ENCODE data around the gene EXOC4.
"Not testable (repeated sequence)": the region's sequence is repeated elsewhere in the genome, so short reads cannot be mapped to it uniquely, and the experiment has no call there.

EXOC4 gene

DNA sequence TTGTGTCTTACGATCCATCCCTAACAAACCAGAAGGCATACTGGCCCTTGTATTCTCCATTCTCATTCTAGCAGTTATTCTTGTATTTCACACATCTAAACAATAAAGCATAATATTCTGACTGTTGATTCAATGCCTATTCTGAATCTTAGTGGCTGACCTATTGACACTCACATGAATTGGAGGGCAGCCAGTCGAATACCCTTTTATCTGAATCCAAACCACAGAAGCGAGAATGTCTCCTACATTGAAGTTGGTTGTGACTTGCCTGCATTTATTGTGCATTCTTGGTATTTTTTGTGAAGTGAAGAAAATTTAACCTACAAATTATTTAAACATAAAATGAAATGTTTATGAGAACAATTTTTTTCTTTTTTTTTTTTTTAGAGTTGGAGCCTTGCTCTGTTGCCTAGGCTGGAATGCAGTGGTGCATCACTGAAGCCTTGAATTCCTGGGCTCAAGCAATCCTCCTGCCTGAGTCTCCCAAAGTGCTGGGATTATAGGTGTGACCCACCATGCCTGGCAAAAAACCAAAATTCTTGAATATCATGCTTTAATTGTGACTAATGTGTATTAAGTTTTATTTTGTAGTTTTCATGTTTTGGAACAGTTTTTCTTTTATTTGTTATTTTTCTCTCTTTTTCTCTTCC, 22.7 kb downstream of the EXOC4 start:
- no peak for DNase-seq (ENCODE audit: low read depth)
- Histone ChIP-seq H3K9ac (ENCODE audit: low read length) (no peak overlapping the region), H3K4me1 (ENCODE audit: control insufficient read depth, insufficient read depth, low read length) (no peaks in the 10 kb centered on the region), H3K27me3 (replicated peaks; ENCODE audit: control insufficient read depth, insufficient read depth, low read length) (no peaks in the 10 kb centered on the region), H3K9me3 (ENCODE audit: control insufficient read depth, low read length) (no peaks in the 10 kb centered on the region), H3K36me3 (ENCODE audit: control insufficient read depth, insufficient read depth, low read length, severe bottlenecking) (peaks cover 29% of the 10 kb centered on the region), H3K4me3 (ENCODE audit: low read length) (no peak overlapping the region)

DNA sequence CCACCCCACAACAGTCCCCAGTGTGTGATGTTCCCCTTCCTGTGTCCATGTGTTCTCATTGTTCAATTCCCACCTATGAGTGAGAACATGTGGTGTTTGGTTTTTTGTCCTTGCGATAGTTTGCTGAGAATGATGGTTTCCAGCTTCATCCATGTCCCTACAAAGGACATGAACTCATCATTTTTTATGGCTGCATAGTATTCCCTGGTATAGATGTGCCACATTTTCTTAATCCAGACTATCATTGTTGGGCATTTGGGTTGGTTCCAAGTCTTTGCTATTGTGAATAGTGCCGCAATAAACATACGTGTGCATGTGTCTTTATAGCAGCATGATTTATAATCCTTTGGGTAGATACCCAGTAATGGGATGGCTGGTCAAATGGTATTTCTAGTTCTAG, 26.1 kb downstream of the EXOC4 start:
- H3K36me3 ChIP-seq (ENCODE audit: control insufficient read depth, insufficient read depth, low read length, severe bottlenecking) = peaks cover 29% of the 10 kb centered on the region
- not testable (repeated sequence) for H3K9me3 ChIP-seq (ENCODE audit: control insufficient read depth, low read length); H3K27me3 ChIP-seq (replicated peaks; ENCODE audit: control insufficient read depth, insufficient read depth, low read length); H3K9ac ChIP-seq (ENCODE audit: low read length); H3K4me3 ChIP-seq (ENCODE audit: low read length); DNase-seq (ENCODE audit: low read depth)
- H3K4me1 ChIP-seq (ENCODE audit: control insufficient read depth, insufficient read depth, low read length) = peaks cover 11% of the 10 kb centered on the region

GRCh38 chr7:133282094-133282493, 29.2 kb downstream of the EXOC4 start:
- H3K27me3 ChIP-seq (replicated peaks; ENCODE audit: control insufficient read depth, insufficient read depth, low read length) = no peaks in the 10 kb centered on the region
- peaks cover 11% of the 10 kb centered on the region for H3K4me1 ChIP-seq (ENCODE audit: control insufficient read depth, insufficient read depth, low read length)
- no peak overlapping the region for H3K9ac ChIP-seq (ENCODE audit: low read length)
- H3K4me3 ChIP-seq (ENCODE audit: low read length) = no peak overlapping the region
- no peaks in the 10 kb centered on the region for H3K9me3 ChIP-seq (ENCODE audit: control insufficient read depth, low read length)
- peaks cover 16% of the 10 kb centered on the region for H3K36me3 ChIP-seq (ENCODE audit: control insufficient read depth, insufficient read depth, low read length, severe bottlenecking)
- no peak for DNase-seq (ENCODE audit: low read depth)

- DNase-seq (ENCODE audit: low read depth) = no peak
Observed at GRCh38 chr7:133284092-133284491, 31.2 kb downstream of the EXOC4 start.

GRCh38 chr7:133288970-133289369, 36.1 kb downstream of the EXOC4 start:
- H3K27me3 ChIP-seq (replicated peaks; ENCODE audit: control insufficient read depth, insufficient read depth, low read length) = no peaks in the 10 kb centered on the region
- H3K4me1 ChIP-seq (ENCODE audit: control insufficient read depth, insufficient read depth, low read length) = peaks cover 16% of the 10 kb centered on the region
- no peak overlapping the region for H3K4me3 ChIP-seq (ENCODE audit: low read length)
- no peak overlapping the region for H3K9ac ChIP-seq (ENCODE audit: low read length)
- DNase-seq (ENCODE audit: low read depth) = no peak
- no peaks in the 10 kb centered on the region for H3K9me3 ChIP-seq (ENCODE audit: control insufficient read depth, low read length)
- H3K36me3 ChIP-seq (ENCODE audit: control insufficient read depth, insufficient read depth, low read length, severe bottlenecking) = peaks cover 11% of the 10 kb centered on the region

More at GRCh38 chr7:133284092-133284491, 31.2 kb downstream of the EXOC4 start:
- no peak overlapping the region for H3K9ac ChIP-seq (ENCODE audit: low read length)
- H3K9me3 ChIP-seq (ENCODE audit: control insufficient read depth, low read length) = no peaks in the 10 kb centered on the region
- peaks cover 9% of the 10 kb centered on the region for H3K36me3 ChIP-seq (ENCODE audit: control insufficient read depth, insufficient read depth, low read length, severe bottlenecking)
- no peaks in the 10 kb centered on the region for H3K27me3 ChIP-seq (replicated peaks; ENCODE audit: control insufficient read depth, insufficient read depth, low read length)
- H3K4me1 ChIP-seq (ENCODE audit: control insufficient read depth, insufficient read depth, low read length) = peaks cover 11% of the 10 kb centered on the region
- no peak overlapping the region for H3K4me3 ChIP-seq (ENCODE audit: low read length)

DNA sequence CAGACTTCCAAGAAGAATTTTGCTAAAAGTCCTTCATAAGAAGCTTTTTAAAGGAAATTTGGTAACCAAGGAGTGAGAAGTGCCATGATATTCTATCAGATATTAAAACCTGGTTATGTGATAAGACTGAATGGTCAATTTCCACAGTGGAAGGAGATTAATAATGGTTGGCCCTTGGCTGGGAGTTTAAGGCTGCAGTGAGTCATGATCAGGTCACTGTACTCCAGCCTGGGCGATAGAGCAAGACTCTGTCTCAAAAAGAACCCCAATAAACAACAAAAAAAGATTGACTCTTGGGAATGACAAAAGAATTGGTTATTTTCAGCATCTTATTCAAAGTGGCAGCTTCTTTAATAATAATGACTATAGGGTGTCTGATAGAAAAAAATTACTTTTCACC, 37.2 kb downstream of the EXOC4 start:
- Histone ChIP-seq H3K27me3 (replicated peaks; ENCODE audit: control insufficient read depth, insufficient read depth, low read length) (no peaks in the 10 kb centered on the region), H3K9ac (ENCODE audit: low read length) (no peak overlapping the region), H3K4me3 (ENCODE audit: low read length) (no peak overlapping the region), H3K9me3 (ENCODE audit: control insufficient read depth, low read length) (no peaks in the 10 kb centered on the region), H3K4me1 (ENCODE audit: control insufficient read depth, insufficient read depth, low read length) (peaks cover 19% of the 10 kb centered on the region), H3K36me3 (ENCODE audit: control insufficient read depth, insufficient read depth, low read length, severe bottlenecking) (peaks cover 11% of the 10 kb centered on the region)
- no peak for DNase-seq (ENCODE audit: low read depth)

DNA sequence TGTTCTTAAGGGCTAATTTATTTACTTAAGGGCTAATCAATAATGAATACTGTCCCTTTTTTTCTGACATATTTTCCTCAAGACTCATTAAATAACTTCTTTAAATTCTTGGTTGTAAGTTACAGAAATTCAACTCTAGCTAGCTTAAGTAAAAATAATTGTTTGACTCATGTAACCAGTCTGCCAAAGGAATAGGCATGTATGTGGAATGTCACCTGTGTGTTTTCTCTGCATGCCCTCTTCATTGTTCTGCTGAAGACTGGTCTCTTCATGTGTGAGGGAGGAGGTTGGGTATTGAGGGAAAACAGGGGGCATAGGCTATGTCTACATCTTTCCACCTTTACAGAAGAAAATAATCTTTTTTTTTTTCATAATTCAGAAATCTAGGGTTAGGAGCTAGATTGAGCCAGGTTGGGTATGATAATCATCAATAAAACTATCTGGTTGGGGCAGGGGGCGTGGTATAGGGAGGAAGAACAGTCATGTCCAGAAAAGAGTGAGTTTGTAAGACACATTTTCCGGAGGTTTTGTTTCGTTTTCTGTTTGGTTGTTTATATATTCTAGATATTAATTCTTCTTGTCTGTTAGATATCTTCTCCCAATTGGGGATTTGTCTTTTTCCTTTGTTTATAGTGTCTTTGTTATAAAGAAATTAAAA, 37.9 kb downstream of the EXOC4 start:
- no peaks in the 10 kb centered on the region for H3K27me3 ChIP-seq (replicated peaks; ENCODE audit: control insufficient read depth, insufficient read depth, low read length)
- H3K9me3 ChIP-seq (ENCODE audit: control insufficient read depth, low read length) = no peaks in the 10 kb centered on the region
- H3K4me1 ChIP-seq (ENCODE audit: control insufficient read depth, insufficient read depth, low read length) = peaks cover 19% of the 10 kb centered on the region
- H3K9ac ChIP-seq (ENCODE audit: low read length) = no peak overlapping the region
- peaks cover 11% of the 10 kb centered on the region for H3K36me3 ChIP-seq (ENCODE audit: control insufficient read depth, insufficient read depth, low read length, severe bottlenecking)
- no peak overlapping the region for H3K4me3 ChIP-seq (ENCODE audit: low read length)
- no peak for DNase-seq (ENCODE audit: low read depth)

GRCh38 chr7:133292631-133293030, 39.8 kb downstream of the EXOC4 start:
- no peak overlapping the region for H3K4me3 ChIP-seq (ENCODE audit: low read length)
- H3K36me3 ChIP-seq (ENCODE audit: control insufficient read depth, insufficient read depth, low read length, severe bottlenecking) = peaks cover 11% of the 10 kb centered on the region
- no peaks in the 10 kb centered on the region for H3K9me3 ChIP-seq (ENCODE audit: control insufficient read depth, low read length)
- peaks cover 19% of the 10 kb centered on the region for H3K4me1 ChIP-seq (ENCODE audit: control insufficient read depth, insufficient read depth, low read length)
- no peak overlapping the region for H3K9ac ChIP-seq (ENCODE audit: low read length)
- no peak for DNase-seq (ENCODE audit: low read depth)
- no peaks in the 10 kb centered on the region for H3K27me3 ChIP-seq (replicated peaks; ENCODE audit: control insufficient read depth, insufficient read depth, low read length)

GRCh38 chr7:133293384-133294160, 40.7 kb downstream of the EXOC4 start:
- no peaks in the 10 kb centered on the region for H3K27me3 ChIP-seq (replicated peaks; ENCODE audit: control insufficient read depth, insufficient read depth, low read length)
- no peak for DNase-seq (ENCODE audit: low read depth)
- no peak overlapping the region for H3K4me3 ChIP-seq (ENCODE audit: low read length)
- H3K9me3 ChIP-seq (ENCODE audit: control insufficient read depth, low read length) = no peaks in the 10 kb centered on the region
- peaks cover 11% of the 10 kb centered on the region for H3K36me3 ChIP-seq (ENCODE audit: control insufficient read depth, insufficient read depth, low read length, severe bottlenecking)
- H3K9ac ChIP-seq (ENCODE audit: low read length) = no peak overlapping the region
- peaks cover 19% of the 10 kb centered on the region for H3K4me1 ChIP-seq (ENCODE audit: control insufficient read depth, insufficient read depth, low read length)

DNA sequence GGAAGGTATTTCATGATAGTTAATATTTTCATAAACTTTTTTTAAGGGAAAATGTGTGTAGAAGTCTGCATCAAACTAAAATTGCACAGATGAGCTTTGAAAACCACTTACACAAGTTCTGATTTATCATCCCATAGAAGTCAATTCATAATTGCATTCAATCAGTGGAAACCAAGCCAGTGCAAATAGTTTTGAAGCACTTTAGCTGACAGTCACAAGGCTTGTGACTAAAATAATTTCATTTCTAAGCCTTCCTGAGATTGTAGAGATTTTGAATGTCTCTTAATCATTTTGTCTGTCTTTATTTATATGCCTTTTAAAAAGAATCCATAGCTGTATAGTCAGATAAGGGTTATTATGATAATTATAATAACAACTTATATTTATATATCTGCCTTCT, 41.4 kb downstream of the EXOC4 start:
- Histone ChIP-seq H3K9ac (ENCODE audit: low read length) (no peak overlapping the region), H3K9me3 (ENCODE audit: control insufficient read depth, low read length) (no peaks in the 10 kb centered on the region), H3K4me3 (ENCODE audit: low read length) (no peak overlapping the region), H3K4me1 (ENCODE audit: control insufficient read depth, insufficient read depth, low read length) (peaks cover 19% of the 10 kb centered on the region), H3K27me3 (replicated peaks; ENCODE audit: control insufficient read depth, insufficient read depth, low read length) (no peaks in the 10 kb centered on the region), H3K36me3 (ENCODE audit: control insufficient read depth, insufficient read depth, low read length, severe bottlenecking) (peaks cover 6% of the 10 kb centered on the region)
- DNase-seq (ENCODE audit: low read depth) = no peak

DNA sequence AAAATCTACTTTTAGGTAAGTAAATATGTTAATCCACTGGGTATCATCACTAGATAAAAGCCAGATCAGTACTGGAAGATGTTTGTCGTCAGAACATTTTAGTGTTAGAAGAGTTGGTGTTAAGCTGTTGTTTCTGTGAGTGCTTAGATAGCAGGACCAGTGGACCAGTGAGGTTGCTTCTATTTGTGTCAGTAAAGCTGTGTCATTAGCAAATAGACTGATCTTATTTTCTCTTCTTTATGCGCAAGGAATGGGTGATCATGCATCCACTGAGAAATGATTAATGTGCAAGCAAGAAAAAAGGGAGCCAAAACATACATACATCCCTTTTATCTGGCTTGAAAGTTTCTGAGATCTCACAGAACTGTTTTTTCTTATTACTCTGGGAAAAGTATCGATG, 42.6 kb downstream of the EXOC4 start:
- H3K9me3 ChIP-seq (ENCODE audit: control insufficient read depth, low read length) = no peaks in the 10 kb centered on the region
- H3K4me1 ChIP-seq (ENCODE audit: control insufficient read depth, insufficient read depth, low read length) = peaks cover 15% of the 10 kb centered on the region
- DNase-seq (ENCODE audit: low read depth) = no peak
- H3K9ac ChIP-seq (ENCODE audit: low read length) = no peak overlapping the region
- no peaks in the 10 kb centered on the region for H3K27me3 ChIP-seq (replicated peaks; ENCODE audit: control insufficient read depth, insufficient read depth, low read length)
- no peak overlapping the region for H3K4me3 ChIP-seq (ENCODE audit: low read length)
- no peaks in the 10 kb centered on the region for H3K36me3 ChIP-seq (ENCODE audit: control insufficient read depth, insufficient read depth, low read length, severe bottlenecking)

All from adipocyte (in vitro differentiated cells).